Head of caudate nucleus (tissue), 42 donors: ENCODE results near the gene PRAF2.
A peak's percentile ranks its signal among the peaks of the same experiment; 100 is the strongest.

Experiments used
- DNase-seq, 42 donors: peaks; one replicate each; pipeline versions ENCODE4 v3.0.0 to v3.0.0-alpha.2; 2020 to 2021; ENCODE audit warnings: mixed read lengths in 7 of 42
- intact Hi-C: fragments of 100-400 bp; cut with DNase I; formaldehyde crosslinking; loops from one replicate; pipeline ENCODE4 v1.15.0; 2022

Gene PRAF2

GRCh38 chrX:49079489-49080428, 6.0 kb upstream of the PRAF2 start, which contains the start of gene WDR45:
Gene WDR45 (minus strand): TSS chrX:49079887. CDS start chrX:49078095, 1,792 bp downstream.
- peak; percentile 57 to 89 (median 78) for DNase-seq
- intact Hi-C loops, result no loop called here

- intact Hi-C loops, result no loop called here
- DNase-seq, result no peak
Observed at GRCh38 chrX:49077941-49078340, 4.1 kb upstream of the PRAF2 start.

- no peak for DNase-seq
- intact Hi-C loops, result no loop called here
Observed at GRCh38 chrX:49075347-49075746, 1.5 kb upstream of the PRAF2 start.

- no peak for DNase-seq
- intact Hi-C loops, result no loop called here
Observed at GRCh38 chrX:49072712-49073095, 1.1 kb downstream of the PRAF2 start.

GRCh38 chrX:49071877-49072711, 1.7 kb downstream of the PRAF2 start:
- peak in 37 of 42 donors; percentile 11 to 69 (median 47) for DNase-seq
- intact Hi-C loops, result no loop called here

- intact Hi-C loops, result no loop called here
- DNase-seq, result no peak
Observed at GRCh38 chrX:49070988-49071387, 2.8 kb downstream of the PRAF2 start.

GRCh38 chrX:49069038-49069437, 4.8 kb downstream of the PRAF2 start:
- intact Hi-C loops, result no loop called here
- no peak for DNase-seq

- no peak for DNase-seq
- intact Hi-C loops, result no loop called here
Observed at GRCh38 chrX:49067285-49068120, 6.3 kb downstream of the PRAF2 start.

- no peak for DNase-seq
- intact Hi-C loops, result no loop called here
Observed at GRCh38 chrX:49066690-49067089, 7.1 kb downstream of the PRAF2 start.

GRCh38 chrX:49066278-49066677, 7.5 kb downstream of the PRAF2 start:
- intact Hi-C loops, result no loop called here
- no peak for DNase-seq

- no peak for DNase-seq
- intact Hi-C loops, result no loop called here
Observed at GRCh38 chrX:49064735-49065134, 9.1 kb downstream of the PRAF2 start.

GRCh38 chrX:49064303-49064702, 9.5 kb downstream of the PRAF2 start:
- DNase-seq, result no peak
- intact Hi-C loops, result no loop called here

- intact Hi-C loops, result no loop called here
Observed at GRCh38 chrX:49063715-49064114, 10.1 kb downstream of the PRAF2 start.

GRCh38 chrX:49061916-49062315, 11.9 kb downstream of the PRAF2 start:
- no peak for DNase-seq
- intact Hi-C loops, result no loop called here

More at GRCh38 chrX:49063715-49064114, 10.1 kb downstream of the PRAF2 start:
- no peak for DNase-seq

- no peak for DNase-seq
- intact Hi-C loops, result no loop called here
Observed at GRCh38 chrX:49061490-49061889, 12.3 kb downstream of the PRAF2 start.

GRCh38 chrX:49060914-49061313, 12.9 kb downstream of the PRAF2 start:
- intact Hi-C loops, result no loop called here
- no peak for DNase-seq

- intact Hi-C loops, result no loop called here
Observed at GRCh38 chrX:49059681-49060085, 14.1 kb downstream of the PRAF2 start.

GRCh38 chrX:49059201-49059600, 14.6 kb downstream of the PRAF2 start:
- intact Hi-C loops, result no loop called here
- no peak for DNase-seq

More at GRCh38 chrX:49059681-49060085, 14.1 kb downstream of the PRAF2 start:
- no peak for DNase-seq

- intact Hi-C loops, result no loop called here
- no peak for DNase-seq
Observed at GRCh38 chrX:49058794-49059193, 15.0 kb downstream of the PRAF2 start, which contains the start of gene CCDC120. Gene CCDC120 (plus strand): TSS chrX:49058999. CDS start chrX:49062042, 3,043 bp downstream.
